B cell (primary cell): ENCODE measurements around the gene PRSS33. TPM values are rescaled to one million over a fixed set of nuclear protein-coding genes. Genes with fewer than 3 reads are reported as not detected.
A peak's percentile ranks its signal among the peaks of the same experiment; 100 is the strongest.

Source experiments
- ATAC-seq: fragments of 200-7000 bp; cut with Tn5 transposase; one replicate; pipeline ENCODE4 v1.10.0; 2021; ENCODE audit warnings: low read depth, mild to moderate bottlenecking, moderate number of reproducible peaks, moderate library complexity
- CTCF ChIA-PET: fragments of 350-600 bp; sonication (Branson Sonifier 250); formaldehyde crosslinking; loops from one replicate; lab custom pipeline; 2021; ENCODE audit warnings: antibody characterized with exemption, inconsistent platforms; lab: Charles Lee
- POLR2A ChIA-PET: fragments of 350-600 bp; sonication (Branson Sonifier 250); formaldehyde crosslinking; loops from one replicate; lab custom pipeline; 2021; ENCODE audit warnings: antibody characterized with exemption; lab: Charles Lee
- DNase-seq: peaks from one replicate; pipeline ENCODE4 v3.0.0; 2013
- H2AFZ ChIP-seq: 2 replicates; pipeline ENCODE4 v1.6.1; 2012; ENCODE audit warnings: mild to moderate bottlenecking, low read depth, low read length; ENCODE audit not compliant: insufficient read depth, poor library complexity, severe bottlenecking
- H3K27ac ChIP-seq, 2 donors: 1 replicate in 1 of 2; 2 replicates in 1 of 2; pipeline ENCODE4 v1.5.1; 2012 to 2013; ENCODE audit warnings: low read length in 2 of 2, mild to moderate bottlenecking in 2 of 2, moderate library complexity in 1 of 2
- H3K27me3 ChIP-seq, 4 experiments: fragments of 200-600 bp in 1 of 4; sonication (generic) in 1 of 4; replicated peaks in 1 of 4; 1 replicate in 2 of 4; 2 replicates in 2 of 4; pipeline versions ENCODE4 v1.6.1 to v1.7.0; 2013 to 2016; ENCODE audit warnings: low read length in 3 of 4, mild to moderate bottlenecking in 2 of 4, mixed read lengths in 1 of 4, moderate library complexity in 1 of 4; ENCODE audit not compliant: insufficient read depth in 4 of 4, control insufficient read depth in 3 of 4; ENCODE audit errors: control extremely low read depth in 1 of 4
- H3K36me3 ChIP-seq, 2 experiments: replicated peaks in 1 of 2; 1 replicate in 1 of 2; 2 replicates in 1 of 2; pipeline versions ENCODE4 v1.6.1 to v1.7.1; 2013; ENCODE audit warnings: low read length in 1 of 2; ENCODE audit not compliant: insufficient read depth in 2 of 2, control insufficient read depth in 1 of 2; ENCODE audit errors: control extremely low read depth in 1 of 2, extremely low read depth in 1 of 2
- H3K4me1 ChIP-seq, 2 donors: fragments of 200-600 bp in 1 of 2; sonication (generic) in 1 of 2; 1 replicate in 1 of 2; 2 replicates in 1 of 2; pipeline versions ENCODE4 v1.5.1 to v1.6.1; 2013 to 2017; ENCODE audit warnings: low read length in 2 of 2; ENCODE audit not compliant: control insufficient read depth in 2 of 2, insufficient read depth in 2 of 2
- H3K4me2 ChIP-seq: replicated peaks from 2 replicates; pipeline ENCODE3; 2012; ENCODE audit warnings: mild to moderate bottlenecking, low read depth, low read length; ENCODE audit not compliant: poor library complexity, severe bottlenecking
- H3K4me3 ChIP-seq, 5 experiments: fragments of 200-600 bp in 1 of 5; sonication (generic) in 1 of 5; 1 replicate in 3 of 5; 2 replicates in 2 of 5; pipeline versions ENCODE4 v1.5.1 to v1.7.0; 2011 to 2016; ENCODE audit warnings: low read length in 4 of 5, mild to moderate bottlenecking in 4 of 5, low read depth in 2 of 5, control low read depth in 1 of 5, moderate library complexity in 1 of 5; ENCODE audit not compliant: insufficient read depth in 1 of 5; ENCODE audit errors: control extremely low read depth in 1 of 5, extremely low read depth in 1 of 5
- H3K79me2 ChIP-seq: fragments of 200-600 bp; sonication (generic); one replicate; pipeline ENCODE4 v1.6.0; 2016; ENCODE audit warnings: low read length; ENCODE audit not compliant: control insufficient read depth, insufficient read depth
- H3K9ac ChIP-seq: fragments of 200-600 bp; sonication (generic); 2 replicates; pipeline ENCODE4 v1.6.1; 2017; ENCODE audit warnings: mild to moderate bottlenecking, low read length, moderate library complexity
- H3K9me3 ChIP-seq, 3 donors: one replicate each; pipeline versions ENCODE4 v1.6.1 to v1.7.1; 2013; ENCODE audit warnings: low read length in 2 of 3; ENCODE audit not compliant: control insufficient read depth in 2 of 3, insufficient read depth in 1 of 3; ENCODE audit errors: control extremely low read depth in 1 of 3
- H4K20me1 ChIP-seq: 2 replicates; pipeline ENCODE4 v1.6.0; 2012; ENCODE audit warnings: mild to moderate bottlenecking, low read length; ENCODE audit not compliant: insufficient read depth, control insufficient read depth, poor library complexity, severe bottlenecking
- H3K27ac Mint-ChIP-seq: one replicate; pipeline ENCODE4 v1.8.0; 2021; ENCODE audit warnings: mixed read lengths
- H3K27me3 Mint-ChIP-seq: one replicate; pipeline ENCODE4 v1.8.0; 2021; ENCODE audit warnings: mixed read lengths
- H3K4me1 Mint-ChIP-seq: one replicate; pipeline ENCODE4 v1.8.0; 2021; ENCODE audit warnings: mixed read lengths
- H3K4me3 Mint-ChIP-seq: one replicate; pipeline ENCODE4 v1.8.0; 2021; ENCODE audit warnings: mixed read lengths
- H3K9me3 Mint-ChIP-seq: one replicate; pipeline ENCODE4 v1.8.0; 2022; ENCODE audit warnings: mixed read lengths; ENCODE audit not compliant: insufficient read depth
- EZH2 ChIP-seq: IDR thresholded peaks from 2 replicates; pipeline ENCODE4 v1.6.1; 2012; ENCODE audit warnings: borderline replicate concordance, low read depth, mild to moderate bottlenecking, moderate library complexity, low read length; ENCODE audit not compliant: insufficient read depth, poor library complexity, severe bottlenecking
- WGBS: methylation state at CpG from one replicate; pipeline ENCODE4 v1.1.5; 2013; ENCODE audit warnings: missing lambda C conversion rate; ENCODE audit not compliant: insufficient coverage; 5-methylcytosine and 5-hydroxymethylcytosine counted together
- intact Hi-C: fragments of 100-400 bp; cut with micrococcal nuclease; formaldehyde crosslinking; loops from one replicate; pipeline ENCODE4 v1.10.0; 2022
- polyA plus RNA-seq: library from polyadenylated mRNA; depleted of rRNA; stranded (reverse); fragments of >200 nt; gene quantifications from 2 replicates; pipeline ENCODE4 v1.2.3, GENCODE V29; 2012
- total RNA-seq, 2 donors: library from RNA; stranded (reverse); fragments of 120-200 nt in 1 of 2; gene quantifications; 1 replicate in 1 of 2; 2 replicates in 1 of 2; pipeline versions ENCODE4 v1.2.3 to v1.2.4, GENCODE V29; 2013 to 2022
- TF ChIP-seq, protein P1 (sequence below): fragments of 200-600 bp; IDR thresholded peaks from one replicate; pipeline ENCODE4 v1.8.0; 2022; ENCODE audit warnings: antibody characterized with exemption, mild to moderate bottlenecking

PRSS33 gene
- total and polyA plus RNA-seq, 2 donors (not counting 1 experiment from before 2014, with no cell fraction given) = not detected

DNA sequence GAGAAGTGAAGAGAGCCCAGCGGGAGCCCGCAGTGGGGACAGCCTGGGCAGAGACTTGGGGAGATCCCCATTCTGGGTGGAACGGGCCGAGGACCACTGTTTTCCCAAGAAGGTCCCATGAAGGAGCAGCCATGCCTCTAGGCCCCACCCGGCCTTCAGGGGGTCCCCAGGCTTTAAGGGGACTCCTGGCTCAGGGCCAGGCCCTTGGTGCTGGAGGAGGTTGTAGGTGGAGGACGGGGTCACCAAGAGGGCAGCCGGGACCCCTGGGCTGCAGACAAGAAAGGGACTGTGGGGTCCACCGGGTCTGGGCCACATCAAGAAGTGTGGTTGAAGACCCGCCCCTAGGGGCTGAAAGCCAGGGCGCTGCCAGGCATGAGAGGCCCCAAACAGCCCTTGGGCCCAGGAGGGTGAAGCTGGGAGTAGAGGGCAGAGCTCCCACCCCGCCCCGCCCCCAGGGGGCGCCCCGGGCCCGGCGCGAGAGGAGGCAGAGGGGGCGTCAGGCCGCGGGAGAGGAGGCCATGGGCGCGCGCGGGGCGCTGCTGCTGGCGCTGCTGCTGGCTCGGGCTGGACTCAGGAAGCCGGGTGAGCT lies 29.5 kb upstream of the PRSS33 start, which contains the start of gene PRSS21:
Gene PRSS21, plus strand, starts transcription at position 487 of the 589 bp plus-strand sequence. Its CDS starts 32 bp downstream, at position 519.
- H3K9me3 Mint-ChIP-seq = no peaks in the 10 kb centered on the region
- H2AFZ ChIP-seq = peak within 1 kb of the TSS; percentile 22
- intact Hi-C loops = no loop called here
- no peak within 1 kb of the TSS for H3K27ac Mint-ChIP-seq
- H3K4me3 ChIP-seq = peak within 1 kb of the TSS in 1 of 5 experiments; percentile 21
- no peaks in the 10 kb centered on the region for H3K79me2 ChIP-seq
- DNase-seq (no peak), ATAC-seq (peak; percentile 33)
- H3K4me1 ChIP-seq = no peaks in the 10 kb centered on the region
- H3K27ac ChIP-seq = no peak within 1 kb of the TSS
- no peaks in the 10 kb centered on the region for H4K20me1 ChIP-seq
- peak within 1 kb of the TSS; percentile 42 for H3K4me2 ChIP-seq
- no peaks in the 10 kb centered on the region for H3K9me3 ChIP-seq
- ChIA-PET CTCF (no interaction called here), POLR2A (no interaction called here)
- H3K4me1 Mint-ChIP-seq = no peaks in the 10 kb centered on the region
- H3K27me3 Mint-ChIP-seq = peaks cover 13% of the 10 kb centered on the region
- no peaks in the 10 kb centered on the region for H3K36me3 ChIP-seq
- peaks cover 0 to 6% (median 0%) of the 10 kb centered on the region in 4 experiments for H3K27me3 ChIP-seq
- WGBS = 72% methylated on average over 28 of the region's 28 CpGs
- no peak within 1 kb of the TSS for H3K4me3 Mint-ChIP-seq
- TF ChIP-seq EZH2 = no peak
- TF ChIP-seq, protein P1, sequence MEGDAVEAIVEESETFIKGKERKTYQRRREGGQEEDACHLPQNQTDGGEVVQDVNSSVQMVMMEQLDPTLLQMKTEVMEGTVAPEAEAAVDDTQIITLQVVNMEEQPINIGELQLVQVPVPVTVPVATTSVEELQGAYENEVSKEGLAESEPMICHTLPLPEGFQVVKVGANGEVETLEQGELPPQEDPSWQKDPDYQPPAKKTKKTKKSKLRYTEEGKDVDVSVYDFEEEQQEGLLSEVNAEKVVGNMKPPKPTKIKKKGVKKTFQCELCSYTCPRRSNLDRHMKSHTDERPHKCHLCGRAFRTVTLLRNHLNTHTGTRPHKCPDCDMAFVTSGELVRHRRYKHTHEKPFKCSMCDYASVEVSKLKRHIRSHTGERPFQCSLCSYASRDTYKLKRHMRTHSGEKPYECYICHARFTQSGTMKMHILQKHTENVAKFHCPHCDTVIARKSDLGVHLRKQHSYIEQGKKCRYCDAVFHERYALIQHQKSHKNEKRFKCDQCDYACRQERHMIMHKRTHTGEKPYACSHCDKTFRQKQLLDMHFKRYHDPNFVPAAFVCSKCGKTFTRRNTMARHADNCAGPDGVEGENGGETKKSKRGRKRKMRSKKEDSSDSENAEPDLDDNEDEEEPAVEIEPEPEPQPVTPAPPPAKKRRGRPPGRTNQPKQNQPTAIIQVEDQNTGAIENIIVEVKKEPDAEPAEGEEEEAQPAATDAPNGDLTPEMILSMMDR = no peak
- no peak within 1 kb of the TSS for H3K9ac ChIP-seq

DNA sequence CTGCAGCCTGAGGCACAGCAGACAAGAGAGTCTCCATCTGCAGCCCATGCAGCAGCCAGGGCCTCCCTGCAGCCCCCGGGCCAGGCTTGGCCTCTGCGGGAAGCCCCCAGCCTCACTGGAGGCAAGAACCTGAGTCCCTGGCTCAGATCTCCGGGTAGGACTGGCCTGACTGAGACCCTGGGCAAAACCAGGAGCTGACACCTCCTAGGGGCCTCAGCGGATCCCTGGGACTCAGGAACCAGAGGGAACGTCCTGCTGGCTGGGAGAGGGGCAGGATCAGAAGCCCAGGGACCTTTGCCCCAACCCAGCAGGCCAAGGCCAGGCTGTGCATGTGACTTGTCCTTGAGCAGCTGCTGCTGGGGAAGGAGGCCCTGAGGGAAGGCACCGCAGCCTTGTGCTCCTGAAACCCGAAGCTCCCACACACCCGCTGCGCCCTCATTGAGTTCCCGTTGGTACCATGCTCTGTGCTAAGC lies 28.0 kb upstream of the PRSS33 start:
- Mint-ChIP-seq H3K4me3 (no peak overlapping the region), H3K27ac (no peak overlapping the region), H3K9me3 (no peaks in the 10 kb centered on the region), H3K27me3 (peaks cover 17% of the 10 kb centered on the region), H3K4me1 (no peaks in the 10 kb centered on the region)
- WGBS = 73% methylated on average over 5 of the region's 10 CpGs
- Histone ChIP-seq H2AFZ (no peak overlapping the region), H3K9ac (no peak overlapping the region), H3K79me2 (no peaks in the 10 kb centered on the region), H3K4me3 (no peak overlapping the region), H4K20me1 (no peaks in the 10 kb centered on the region), H3K4me1 (no peaks in the 10 kb centered on the region), H3K9me3 (no peaks in the 10 kb centered on the region), H3K27me3 (peaks cover 0 to 12% (median 2%) of the 10 kb centered on the region in 4 experiments), H3K27ac (no peak overlapping the region), H3K4me2 (no peak overlapping the region), H3K36me3 (no peaks in the 10 kb centered on the region)
- ChIA-PET POLR2A (no interaction called here), CTCF (no interaction called here)
- ATAC-seq = no peak
- TF ChIP-seq, protein P1 = no peak
- TF ChIP-seq EZH2 = no peak
- no peak for DNase-seq
- intact Hi-C loops = no loop called here
